ENCODE data around the gene C14orf180. TPM values are rescaled to one million over a fixed set of nuclear protein-coding genes. Genes with fewer than 3 reads are reported as not detected.

The C14orf180 gene
- polyA plus RNA-seq, 3 donors, result not detected

GRCh38 chr14:104633276-104634137 is 53.9 kb downstream of the C14orf180 start:
- TF ChIP-seq CTCF (IDR thresholded peaks at IDR 0.05), result no peak
- H3K27me3 ChIP-seq (ENCODE audit: control insufficient read depth in 2 of 2, insufficient read depth in 2 of 2, low read length in 2 of 2), result no peaks in the 10 kb centered on the region
- H3K9me3 ChIP-seq (replicated peaks in 1 of 2; ENCODE audit: control insufficient read depth in 1 of 2, insufficient read depth in 1 of 2, low read length in 2 of 2), result peaks cover 9% of the 10 kb centered on the region in 2 donors
- Mint-ChIP-seq H3K4me3 (no peak overlapping the region), H3K9me3 (peaks cover 0 to 13% (median 12%) of the 10 kb centered on the region in 7 donors), H3K36me3 (no peaks in the 10 kb centered on the region), H3K27me3 (ENCODE audit: low read depth in 3 of 3) (peaks cover 4 to 16% (median 14%) of the 10 kb centered on the region in 3 donors), H3K4me1 (no peaks in the 10 kb centered on the region), H3K27ac (no peak overlapping the region)
- no peak overlapping the region for H3K27ac ChIP-seq (ENCODE audit: low read depth in 1 of 2, low read length in 2 of 2)
- H3K9ac ChIP-seq (ENCODE audit: insufficient read depth, low read length, poor library complexity, severe bottlenecking), result no peak overlapping the region
- intact Hi-C loops (cut with micrococcal nuclease), result no loop called here
- H4K20me1 ChIP-seq (ENCODE audit: insufficient read depth, low read length), result no peaks in the 10 kb centered on the region
- no peaks in the 10 kb centered on the region for H3K36me3 ChIP-seq (replicated peaks in 1 of 2; ENCODE audit: control insufficient read depth in 1 of 2, insufficient read depth in 2 of 2, low read length in 2 of 2)
- H2AFZ ChIP-seq (ENCODE audit: insufficient read depth, low read depth, low read length, poor library complexity, severe bottlenecking), result no peak overlapping the region
- no peaks in the 10 kb centered on the region for H3K4me1 ChIP-seq (ENCODE audit: control insufficient read depth in 1 of 2, insufficient read depth in 2 of 2, low read length in 2 of 2)
- DNase-seq, result no peak
- no peaks in the 10 kb centered on the region for H3K79me2 ChIP-seq (ENCODE audit: insufficient read depth, low read length)
- 78% methylated on average over 23 of the region's 24 CpGs for WGBS (ENCODE audit: insufficient coverage)
- H3K4me3 ChIP-seq (replicated peaks in 1 of 3; ENCODE audit: low read depth in 2 of 3, low read length in 3 of 3), result no peak overlapping the region
- no peak overlapping the region for H3K4me2 ChIP-seq (replicated peaks; ENCODE audit: extremely low read depth, low read length, poor library complexity, severe bottlenecking)

- no peaks in the 10 kb centered on the region for H4K20me1 ChIP-seq (ENCODE audit: insufficient read depth, low read length)
- DNase-seq, result no peak
- Mint-ChIP-seq H3K36me3 (no peaks in the 10 kb centered on the region), H3K27ac (no peak overlapping the region), H3K4me3 (no peak overlapping the region), H3K27me3 (ENCODE audit: low read depth in 3 of 3) (peaks cover 5 to 17% (median 14%) of the 10 kb centered on the region in 3 donors), H3K9me3 (peaks cover 0 to 7% (median 5%) of the 10 kb centered on the region in 7 donors), H3K4me1 (no peaks in the 10 kb centered on the region)
- peaks cover 5% of the 10 kb centered on the region in 2 donors for H3K9me3 ChIP-seq (replicated peaks in 1 of 2; ENCODE audit: control insufficient read depth in 1 of 2, insufficient read depth in 1 of 2, low read length in 2 of 2)
- no peaks in the 10 kb centered on the region for H3K79me2 ChIP-seq (ENCODE audit: insufficient read depth, low read length)
- intact Hi-C loops (cut with micrococcal nuclease), result no loop called here
- no peak overlapping the region for H3K4me3 ChIP-seq (replicated peaks in 1 of 3; ENCODE audit: low read depth in 2 of 3, low read length in 3 of 3)
- H2AFZ ChIP-seq (ENCODE audit: insufficient read depth, low read depth, low read length, poor library complexity, severe bottlenecking), result no peak overlapping the region
- 95% methylated on average over 18 of the region's 20 CpGs for WGBS (ENCODE audit: insufficient coverage)
- H3K4me1 ChIP-seq (ENCODE audit: control insufficient read depth in 1 of 2, insufficient read depth in 2 of 2, low read length in 2 of 2), result no peaks in the 10 kb centered on the region
- no peak overlapping the region for H3K9ac ChIP-seq (ENCODE audit: insufficient read depth, low read length, poor library complexity, severe bottlenecking)
- no peak overlapping the region for H3K27ac ChIP-seq (ENCODE audit: low read depth in 1 of 2, low read length in 2 of 2)
- H3K36me3 ChIP-seq (replicated peaks in 1 of 2; ENCODE audit: control insufficient read depth in 1 of 2, insufficient read depth in 2 of 2, low read length in 2 of 2), result no peaks in the 10 kb centered on the region
- no peak for TF ChIP-seq CTCF (IDR thresholded peaks at IDR 0.05)
- H3K4me2 ChIP-seq (replicated peaks; ENCODE audit: extremely low read depth, low read length, poor library complexity, severe bottlenecking), result no peak overlapping the region
- no peaks in the 10 kb centered on the region for H3K27me3 ChIP-seq (ENCODE audit: control insufficient read depth in 2 of 2, insufficient read depth in 2 of 2, low read length in 2 of 2)
Measured at GRCh38 chr14:104634138-104634760, 54.7 kb downstream of the C14orf180 start.

Data from CD14-positive monocyte (primary cell).